ENCODE results near the gene CENPN. TPM values are rescaled to one million over a fixed set of nuclear protein-coding genes. Genes with fewer than 3 reads are reported as not detected.

The CENPN gene
- total and polyA plus RNA-seq, 4 donors: 4.4 to 7.0 (median 5.4) TPM

DNA sequence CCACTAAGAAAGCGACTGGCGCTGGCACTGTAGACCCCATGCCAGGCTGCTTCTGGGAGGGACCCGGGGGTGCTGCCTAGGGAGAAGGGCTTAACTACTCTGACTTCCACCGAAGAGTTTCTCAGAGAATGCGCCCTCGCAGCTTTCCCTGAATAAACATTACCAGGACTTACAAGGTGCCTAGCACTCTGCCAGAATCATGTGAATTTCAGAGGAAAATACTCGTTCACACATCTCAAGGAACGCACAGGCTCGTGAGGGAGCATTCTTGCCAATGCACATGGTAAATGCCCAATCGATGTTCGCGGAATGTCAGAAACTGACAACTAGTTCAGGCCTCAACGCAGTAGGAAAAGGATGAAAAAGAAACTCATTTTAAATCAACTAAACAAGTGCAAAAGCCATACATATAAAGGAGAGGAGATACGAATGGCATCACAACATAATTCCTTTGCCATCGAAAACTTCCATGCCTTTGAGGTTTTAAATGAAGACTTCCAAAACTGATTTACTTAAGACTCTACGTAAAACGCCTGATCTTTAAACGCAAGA, 1.3 kb upstream of the CENPN start:
- H3K27ac ChIP-seq (ENCODE audit: low read depth in 1 of 2, low read length in 2 of 2): peak overlapping the region in 1 of 2 donors; percentile 47
- DNase-seq: no peak
- ATAC-seq (ENCODE audit: low FRiP score): no peak
- WGBS, 2 donors: 7 to 11% methylated on average over 18 of the region's 18 CpGs
- H3K27me3 ChIP-seq (ENCODE audit: control insufficient read depth in 1 of 2, insufficient read depth in 2 of 2, low read length in 1 of 2): no peaks in the 10 kb centered on the region
- peak overlapping the region; percentile 50 to 78 for H3K4me3 ChIP-seq (ENCODE audit: low read length in 2 of 2)
- H3K36me3 ChIP-seq (ENCODE audit: control insufficient read depth in 1 of 2, insufficient read depth in 2 of 2, low read length in 1 of 2): no peaks in the 10 kb centered on the region
- H3K4me1 ChIP-seq (ENCODE audit: control insufficient read depth in 1 of 2, insufficient read depth in 2 of 2, low read length in 2 of 2): peaks cover 0 to 3% of the 10 kb centered on the region in 2 donors
- no peaks in the 10 kb centered on the region for H3K9me3 ChIP-seq (ENCODE audit: control insufficient read depth, low read length)
- intact Hi-C loops (cut with DNase I): loop anchor here (2.0 to 10.0 kb wide), 3 partner anchors 29 to 73 kb away; partner anchors contain the start of gene ATMIN (in 1 of the 2)

- 0 to 1% methylated on average over 41 to 50 of the region's 50 CpGs for WGBS, 2 donors
- no peaks in the 10 kb centered on the region for H3K36me3 ChIP-seq (ENCODE audit: control insufficient read depth in 1 of 2, insufficient read depth in 2 of 2, low read length in 1 of 2)
- peak overlapping the region; percentile 65 to 81 for H3K27ac ChIP-seq (ENCODE audit: low read depth in 1 of 2, low read length in 2 of 2)
- DNase-seq: peak; percentile 85 to 94
- intact Hi-C loops (cut with DNase I): loop anchor here (2.0 to 10.0 kb wide), 3 partner anchors 28 to 74 kb away; partner anchors contain the start of gene ATMIN (in 1 of the 2)
- H3K27me3 ChIP-seq (ENCODE audit: control insufficient read depth in 1 of 2, insufficient read depth in 2 of 2, low read length in 1 of 2): no peaks in the 10 kb centered on the region
- peak overlapping the region; percentile 50 to 78 for H3K4me3 ChIP-seq (ENCODE audit: low read length in 2 of 2)
- H3K4me1 ChIP-seq (ENCODE audit: control insufficient read depth in 1 of 2, insufficient read depth in 2 of 2, low read length in 2 of 2): peaks cover 0 to 3% of the 10 kb centered on the region in 2 donors
- no peaks in the 10 kb centered on the region for H3K9me3 ChIP-seq (ENCODE audit: control insufficient read depth, low read length)
- peak; percentile 70 for ATAC-seq (ENCODE audit: low FRiP score)
Measured at GRCh38 chr16:81006211-81006812, 702 bp upstream of the CENPN start.

DNA sequence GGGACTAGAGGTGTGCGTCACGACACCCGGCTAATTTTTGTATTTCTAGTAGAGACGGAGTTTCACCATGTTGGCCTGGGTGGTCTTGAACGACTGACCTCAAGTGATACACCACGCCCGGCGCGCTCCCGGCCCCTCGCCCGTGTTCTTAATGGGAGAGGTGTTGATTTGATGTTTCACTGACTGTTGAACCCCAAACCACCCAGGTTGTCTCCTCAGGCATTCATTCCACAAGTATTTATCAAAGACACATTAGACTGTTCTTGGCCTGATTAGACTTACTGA, 1.4 kb downstream of the CENPN start:
- no peaks in the 10 kb centered on the region for H3K9me3 ChIP-seq (ENCODE audit: control insufficient read depth, low read length)
- ATAC-seq (ENCODE audit: low FRiP score): no peak
- 93 to 94% methylated on average over 12 of the region's 12 CpGs for WGBS, 2 donors
- no peak overlapping the region for H3K27ac ChIP-seq (ENCODE audit: low read depth in 1 of 2, low read length in 2 of 2)
- DNase-seq: no peak
- H3K4me1 ChIP-seq (ENCODE audit: control insufficient read depth in 1 of 2, insufficient read depth in 2 of 2, low read length in 2 of 2): peaks cover 0 to 3% of the 10 kb centered on the region in 2 donors
- H3K4me3 ChIP-seq (ENCODE audit: low read length in 2 of 2): no peak overlapping the region
- intact Hi-C loops (cut with DNase I): loop anchor here in 1 of 2 donors (10.0 kb wide), 1 partner anchor 74 kb away; no protein-coding TSS in a partner anchor
- no peaks in the 10 kb centered on the region for H3K27me3 ChIP-seq (ENCODE audit: control insufficient read depth in 1 of 2, insufficient read depth in 2 of 2, low read length in 1 of 2)
- H3K36me3 ChIP-seq (ENCODE audit: control insufficient read depth in 1 of 2, insufficient read depth in 2 of 2, low read length in 1 of 2): no peaks in the 10 kb centered on the region

- Histone ChIP-seq H3K4me1 (ENCODE audit: control insufficient read depth in 1 of 2, insufficient read depth in 2 of 2, low read length in 2 of 2) (no peaks in the 10 kb centered on the region), H3K27me3 (ENCODE audit: control insufficient read depth in 1 of 2, insufficient read depth in 2 of 2, low read length in 1 of 2) (no peaks in the 10 kb centered on the region), H3K27ac (ENCODE audit: low read depth in 1 of 2, low read length in 2 of 2) (no peak overlapping the region), H3K9me3 (ENCODE audit: control insufficient read depth, low read length) (no peaks in the 10 kb centered on the region), H3K4me3 (ENCODE audit: low read length in 2 of 2) (no peak overlapping the region), H3K36me3 (ENCODE audit: control insufficient read depth in 1 of 2, insufficient read depth in 2 of 2, low read length in 1 of 2) (no peaks in the 10 kb centered on the region)
- DNase-seq (no peak), ATAC-seq (ENCODE audit: low FRiP score) (no peak)
- intact Hi-C loops (cut with DNase I): no loop called here
- WGBS, 2 donors: 91 to 92% methylated on average over 3 of the region's 3 CpGs
Measured at GRCh38 chr16:81012974-81013373, 6.0 kb downstream of the CENPN start.

DNA sequence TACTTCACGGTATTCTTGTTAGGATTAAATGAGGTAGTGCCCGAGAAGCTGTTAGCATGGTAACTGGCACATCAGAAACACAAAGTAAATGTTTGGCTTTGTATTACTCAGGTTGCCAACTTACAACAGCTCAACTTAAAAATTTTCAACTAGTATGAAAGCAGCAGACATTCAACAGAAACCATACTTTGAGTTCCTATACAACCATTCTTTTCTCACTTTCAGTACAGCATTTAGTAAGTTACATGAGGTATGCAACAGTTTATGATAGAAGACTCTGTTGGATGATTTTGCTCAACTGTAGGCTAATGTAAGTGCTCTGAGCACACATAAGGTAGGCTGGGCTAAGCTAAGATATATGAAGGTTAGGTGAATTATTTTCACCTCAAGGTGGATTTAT, 7.7 kb downstream of the CENPN start:
- DNase-seq (no peak), ATAC-seq (ENCODE audit: low FRiP score) (no peak)
- Histone ChIP-seq H3K36me3 (ENCODE audit: control insufficient read depth in 1 of 2, insufficient read depth in 2 of 2, low read length in 1 of 2) (no peaks in the 10 kb centered on the region), H3K4me3 (ENCODE audit: low read length in 2 of 2) (no peak overlapping the region), H3K27ac (ENCODE audit: low read depth in 1 of 2, low read length in 2 of 2) (no peak overlapping the region), H3K9me3 (ENCODE audit: control insufficient read depth, low read length) (no peaks in the 10 kb centered on the region), H3K27me3 (ENCODE audit: control insufficient read depth in 1 of 2, insufficient read depth in 2 of 2, low read length in 1 of 2) (no peaks in the 10 kb centered on the region), H3K4me1 (ENCODE audit: control insufficient read depth in 1 of 2, insufficient read depth in 2 of 2, low read length in 2 of 2) (no peaks in the 10 kb centered on the region)
- intact Hi-C loops (cut with DNase I): no loop called here
- WGBS, 2 donors: 91 to 93% methylated on average over 2 of the region's 2 CpGs

DNA sequence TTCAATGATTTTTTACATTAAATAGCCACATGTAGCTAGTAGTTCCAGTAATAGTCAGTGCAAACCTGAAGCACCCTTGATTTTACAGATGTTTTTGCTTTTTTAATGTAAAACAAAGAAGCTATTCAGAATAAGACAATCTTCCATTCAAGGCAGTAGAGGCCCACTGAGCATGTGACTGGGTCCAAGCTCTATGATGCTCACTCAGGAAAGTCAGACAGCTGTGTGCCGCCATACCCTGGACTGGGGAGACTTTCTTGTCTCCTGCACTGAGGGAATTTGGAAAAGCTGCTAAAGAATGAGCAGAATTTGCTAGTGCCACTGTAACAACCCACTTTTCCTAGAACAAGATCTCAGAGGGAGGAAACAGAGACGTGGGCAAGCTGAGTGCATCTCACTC, 11.5 kb downstream of the CENPN start:
- intact Hi-C loops (cut with DNase I): no loop called here
- Histone ChIP-seq H3K4me3 (ENCODE audit: low read length in 2 of 2) (no peak overlapping the region), H3K27ac (ENCODE audit: low read depth in 1 of 2, low read length in 2 of 2) (no peak overlapping the region), H3K27me3 (ENCODE audit: control insufficient read depth in 1 of 2, insufficient read depth in 2 of 2, low read length in 1 of 2) (no peaks in the 10 kb centered on the region), H3K4me1 (ENCODE audit: control insufficient read depth in 1 of 2, insufficient read depth in 2 of 2, low read length in 2 of 2) (no peaks in the 10 kb centered on the region), H3K9me3 (ENCODE audit: control insufficient read depth, low read length) (no peaks in the 10 kb centered on the region), H3K36me3 (ENCODE audit: control insufficient read depth in 1 of 2, insufficient read depth in 2 of 2, low read length in 1 of 2) (no peaks in the 10 kb centered on the region)
- ATAC-seq (ENCODE audit: low FRiP score) (no peak), DNase-seq (no peak)
- WGBS, 2 donors: 93 to 98% methylated on average over 2 of the region's 2 CpGs

DNA sequence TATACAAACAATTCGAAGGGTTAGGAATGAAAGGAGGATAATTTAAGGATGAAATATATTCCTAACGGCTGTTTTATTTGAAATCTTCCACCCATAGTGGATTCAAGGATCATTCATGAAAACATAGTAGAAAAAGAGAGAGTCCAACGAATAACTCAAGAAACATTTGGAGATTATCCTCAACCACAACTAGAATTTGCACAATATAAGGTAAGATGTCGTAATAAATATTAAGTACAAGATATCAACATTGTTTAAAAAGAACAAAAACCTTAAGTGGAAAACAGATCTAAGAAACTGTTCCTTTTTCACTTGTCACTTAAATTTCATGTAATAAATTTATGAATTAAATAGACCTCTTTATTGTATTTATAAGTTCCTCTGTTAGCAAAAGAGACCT, 19.4 kb downstream of the CENPN start:
- no peaks in the 10 kb centered on the region for H3K27me3 ChIP-seq (ENCODE audit: control insufficient read depth in 1 of 2, insufficient read depth in 2 of 2, low read length in 1 of 2)
- DNase-seq (no peak), ATAC-seq (ENCODE audit: low FRiP score) (no peak)
- H3K4me1 ChIP-seq (ENCODE audit: control insufficient read depth in 1 of 2, insufficient read depth in 2 of 2, low read length in 2 of 2): no peaks in the 10 kb centered on the region
- H3K27ac ChIP-seq (ENCODE audit: low read depth in 1 of 2, low read length in 2 of 2): no peak overlapping the region
- intact Hi-C loops (cut with DNase I): no loop called here
- no peaks in the 10 kb centered on the region for H3K36me3 ChIP-seq (ENCODE audit: control insufficient read depth in 1 of 2, insufficient read depth in 2 of 2, low read length in 1 of 2)
- no peak overlapping the region for H3K4me3 ChIP-seq (ENCODE audit: low read length in 2 of 2)
- 89 to 94% methylated on average over 4 of the region's 4 CpGs for WGBS, 2 donors
- H3K9me3 ChIP-seq (ENCODE audit: control insufficient read depth, low read length): no peaks in the 10 kb centered on the region

DNA sequence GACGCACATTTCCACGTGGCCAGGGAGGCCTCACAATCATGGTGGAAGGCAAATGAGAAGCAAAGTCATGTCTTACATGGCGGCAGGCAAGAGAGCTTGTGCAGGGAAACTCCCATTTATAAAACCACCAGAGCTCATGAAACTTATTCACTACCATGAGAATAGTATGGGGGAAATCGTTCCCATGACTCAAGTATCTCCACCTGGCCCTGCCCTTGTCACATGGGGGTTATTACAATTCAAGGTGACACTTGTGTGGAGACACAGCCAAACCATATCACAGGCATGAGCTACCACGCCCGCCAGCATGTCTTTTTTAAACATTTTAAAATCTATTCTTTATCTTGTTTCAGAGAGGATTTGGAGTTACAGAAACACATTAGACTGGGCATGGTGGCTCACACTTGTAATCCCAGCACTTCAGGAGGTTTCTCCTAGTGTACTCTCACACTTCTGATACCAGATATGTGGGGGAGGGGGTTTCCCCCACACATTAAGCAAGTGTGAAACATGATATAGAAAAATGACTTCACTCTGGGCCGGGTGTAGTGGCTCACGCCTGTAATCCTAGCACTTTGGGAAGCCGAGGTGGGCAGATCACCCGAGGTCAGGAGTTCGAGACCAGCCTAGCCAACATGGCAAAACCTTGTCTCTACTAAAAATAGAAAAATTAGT, 23.1 kb downstream of the CENPN start:
- no peaks in the 10 kb centered on the region for H3K27me3 ChIP-seq (ENCODE audit: control insufficient read depth in 1 of 2, insufficient read depth in 2 of 2, low read length in 1 of 2)
- 87 to 96% methylated on average over 11 of the region's 11 CpGs for WGBS, 2 donors
- H3K4me3 ChIP-seq (ENCODE audit: low read length in 2 of 2): no peak overlapping the region
- H3K36me3 ChIP-seq (ENCODE audit: control insufficient read depth in 1 of 2, insufficient read depth in 2 of 2, low read length in 1 of 2): no peaks in the 10 kb centered on the region
- intact Hi-C loops (cut with DNase I): loop anchor here (10.0 kb wide), 3 partner anchors 145 to 705 kb away; partner anchors contain the start of gene GAN (in 1 of the 2)
- no peak overlapping the region for H3K27ac ChIP-seq (ENCODE audit: low read depth in 1 of 2, low read length in 2 of 2)
- DNase-seq: no peak
- no peaks in the 10 kb centered on the region for H3K9me3 ChIP-seq (ENCODE audit: control insufficient read depth, low read length)
- no peaks in the 10 kb centered on the region for H3K4me1 ChIP-seq (ENCODE audit: control insufficient read depth in 1 of 2, insufficient read depth in 2 of 2, low read length in 2 of 2)
- ATAC-seq (ENCODE audit: low FRiP score): no peak
